ENCODE measurements around the gene ANO8.
"Not testable (repeated sequence)": the region's sequence is repeated elsewhere in the genome, so short reads cannot be mapped to it uniquely, and the experiment has no call there.

ANO8 gene

GRCh38 chr19:17303167-17303939, 31.3 kb downstream of the ANO8 start, which contains the start of gene ABHD8:
Gene ABHD8 (minus strand): TSS chr19:17303425. CDS start chr19:17301616, 1,809 bp downstream.
- no peaks in the 10 kb centered on the region; the same call in 1 of the 2 replicates for H3K9me3 ChIP-seq (ENCODE audit: control insufficient read depth, insufficient read depth, low read length)
- peaks cover 7% of the 10 kb centered on the region; the same call in 1 of the 2 replicates for H3K4me1 ChIP-seq (ENCODE audit: insufficient read depth, low read length)
- H3K36me3 ChIP-seq (ENCODE audit: insufficient read depth, low read length), result peaks cover 2% of the 10 kb centered on the region; the same call in 1 of the 2 replicates
- peak within 1 kb of the TSS; percentile 66 for H3K9ac ChIP-seq (ENCODE audit: low read depth, low read length)

GRCh38 chr19:17302391-17303166, 32.1 kb downstream of the ANO8 start:
- Histone ChIP-seq H3K36me3 (ENCODE audit: insufficient read depth, low read length) (peaks cover 6% of the 10 kb centered on the region; the same call in 1 of the 2 replicates), H3K4me1 (ENCODE audit: insufficient read depth, low read length) (peaks cover 7% of the 10 kb centered on the region; the same call in 1 of the 2 replicates), H3K9ac (ENCODE audit: low read depth, low read length) (peak overlapping the region; percentile 66)

GRCh38 chr19:17300992-17301619, 33.5 kb downstream of the ANO8 start:
- Histone ChIP-seq H3K9ac (ENCODE audit: low read depth, low read length) (no peak overlapping the region), H3K36me3 (ENCODE audit: insufficient read depth, low read length) (peaks cover 6% of the 10 kb centered on the region; the same call in 1 of the 2 replicates), H3K4me1 (ENCODE audit: insufficient read depth, low read length) (peaks cover 7% of the 10 kb centered on the region; the same call in 1 of the 2 replicates), H3K9me3 (ENCODE audit: control insufficient read depth, insufficient read depth, low read length) (no peaks in the 10 kb centered on the region; the same call in 1 of the 2 replicates)

More at GRCh38 chr19:17302391-17303166, 32.1 kb downstream of the ANO8 start:
- no peaks in the 10 kb centered on the region; the same call in 1 of the 2 replicates for H3K9me3 ChIP-seq (ENCODE audit: control insufficient read depth, insufficient read depth, low read length)

GRCh38 chr19:17296976-17297375, 37.7 kb downstream of the ANO8 start:
- Histone ChIP-seq H3K9me3 (ENCODE audit: control insufficient read depth, insufficient read depth, low read length) (no peaks in the 10 kb centered on the region; the same call in 1 of the 2 replicates), H3K9ac (ENCODE audit: low read depth, low read length) (no peak overlapping the region), H3K4me1 (ENCODE audit: insufficient read depth, low read length) (no peaks in the 10 kb centered on the region; the same call in 1 of the 2 replicates), H3K36me3 (ENCODE audit: insufficient read depth, low read length) (peaks cover 6% of the 10 kb centered on the region; the same call in 1 of the 2 replicates)

- Histone ChIP-seq H3K36me3 (ENCODE audit: insufficient read depth, low read length) (peaks cover 6% of the 10 kb centered on the region; the same call in 1 of the 2 replicates), H3K9ac (ENCODE audit: low read depth, low read length) (no peak overlapping the region), H3K9me3 (ENCODE audit: control insufficient read depth, insufficient read depth, low read length) (no peaks in the 10 kb centered on the region; the same call in 1 of the 2 replicates), H3K4me1 (ENCODE audit: insufficient read depth, low read length) (no peaks in the 10 kb centered on the region; the same call in 1 of the 2 replicates)
Measured at GRCh38 chr19:17296273-17296672, 38.4 kb downstream of the ANO8 start.

- not testable (repeated sequence) for H3K36me3 ChIP-seq (ENCODE audit: insufficient read depth, low read length); H3K4me1 ChIP-seq (ENCODE audit: insufficient read depth, low read length); H3K9me3 ChIP-seq (ENCODE audit: control insufficient read depth, insufficient read depth, low read length); H3K9ac ChIP-seq (ENCODE audit: low read depth, low read length)
Measured at GRCh38 chr19:17295551-17295950, 39.1 kb downstream of the ANO8 start.

- Histone ChIP-seq H3K9me3 (ENCODE audit: control insufficient read depth, insufficient read depth, low read length) (no peaks in the 10 kb centered on the region; the same call in 1 of the 2 replicates), H3K4me1 (ENCODE audit: insufficient read depth, low read length) (no peaks in the 10 kb centered on the region; the same call in 1 of the 2 replicates), H3K36me3 (ENCODE audit: insufficient read depth, low read length) (peaks cover 6% of the 10 kb centered on the region; the same call in 1 of the 2 replicates), H3K9ac (ENCODE audit: low read depth, low read length) (peak overlapping the region; percentile 53; the same call in 1 of the 2 replicates)
Measured at GRCh38 chr19:17294051-17294891, 40.4 kb downstream of the ANO8 start.

GRCh38 chr19:17293605-17294004, 41.0 kb downstream of the ANO8 start:
- H3K36me3 ChIP-seq (ENCODE audit: insufficient read depth, low read length), result peaks cover 6% of the 10 kb centered on the region; the same call in 1 of the 2 replicates
- H3K9ac ChIP-seq (ENCODE audit: low read depth, low read length), result peak overlapping the region; percentile 53; the same call in 1 of the 2 replicates
- no peaks in the 10 kb centered on the region; the same call in 1 of the 2 replicates for H3K4me1 ChIP-seq (ENCODE audit: insufficient read depth, low read length)
- no peaks in the 10 kb centered on the region; the same call in 1 of the 2 replicates for H3K9me3 ChIP-seq (ENCODE audit: control insufficient read depth, insufficient read depth, low read length)

GRCh38 chr19:17292301-17293074, 42.2 kb downstream of the ANO8 start:
- Histone ChIP-seq H3K9me3 (ENCODE audit: control insufficient read depth, insufficient read depth, low read length) (no peaks in the 10 kb centered on the region), H3K9ac (ENCODE audit: low read depth, low read length) (peak overlapping the region; percentile 45; the same call in 1 of the 2 replicates), H3K4me1 (ENCODE audit: insufficient read depth, low read length) (no peaks in the 10 kb centered on the region; the same call in 1 of the 2 replicates), H3K36me3 (ENCODE audit: insufficient read depth, low read length) (no peaks in the 10 kb centered on the region)

- Histone ChIP-seq H3K9ac (ENCODE audit: low read depth, low read length) (no peak overlapping the region; the same call in 1 of the 2 replicates), H3K4me1 (ENCODE audit: insufficient read depth, low read length) (no peaks in the 10 kb centered on the region; the same call in 1 of the 2 replicates), H3K36me3 (ENCODE audit: insufficient read depth, low read length) (no peaks in the 10 kb centered on the region; the same call in 1 of the 2 replicates), H3K9me3 (ENCODE audit: control insufficient read depth, insufficient read depth, low read length) (no peaks in the 10 kb centered on the region)
Measured at GRCh38 chr19:17289489-17289888, 45.2 kb downstream of the ANO8 start.

- Histone ChIP-seq H3K4me1 (ENCODE audit: insufficient read depth, low read length) (no peaks in the 10 kb centered on the region), H3K36me3 (ENCODE audit: insufficient read depth, low read length) (no peaks in the 10 kb centered on the region; the same call in 1 of the 2 replicates), H3K9ac (ENCODE audit: low read depth, low read length) (no peak overlapping the region), H3K9me3 (ENCODE audit: control insufficient read depth, insufficient read depth, low read length) (no peaks in the 10 kb centered on the region)
Measured at GRCh38 chr19:17286752-17287151, 47.9 kb downstream of the ANO8 start.

GRCh38 chr19:17286263-17286662, 48.4 kb downstream of the ANO8 start:
- Histone ChIP-seq H3K9me3 (ENCODE audit: control insufficient read depth, insufficient read depth, low read length) (no peaks in the 10 kb centered on the region), H3K4me1 (ENCODE audit: insufficient read depth, low read length) (no peaks in the 10 kb centered on the region), H3K36me3 (ENCODE audit: insufficient read depth, low read length) (no peaks in the 10 kb centered on the region; the same call in 1 of the 2 replicates), H3K9ac (ENCODE audit: low read depth, low read length) (no peak overlapping the region)
